Measurements from ENCODE around the gene CTU2.

CTU2 gene

DNA sequence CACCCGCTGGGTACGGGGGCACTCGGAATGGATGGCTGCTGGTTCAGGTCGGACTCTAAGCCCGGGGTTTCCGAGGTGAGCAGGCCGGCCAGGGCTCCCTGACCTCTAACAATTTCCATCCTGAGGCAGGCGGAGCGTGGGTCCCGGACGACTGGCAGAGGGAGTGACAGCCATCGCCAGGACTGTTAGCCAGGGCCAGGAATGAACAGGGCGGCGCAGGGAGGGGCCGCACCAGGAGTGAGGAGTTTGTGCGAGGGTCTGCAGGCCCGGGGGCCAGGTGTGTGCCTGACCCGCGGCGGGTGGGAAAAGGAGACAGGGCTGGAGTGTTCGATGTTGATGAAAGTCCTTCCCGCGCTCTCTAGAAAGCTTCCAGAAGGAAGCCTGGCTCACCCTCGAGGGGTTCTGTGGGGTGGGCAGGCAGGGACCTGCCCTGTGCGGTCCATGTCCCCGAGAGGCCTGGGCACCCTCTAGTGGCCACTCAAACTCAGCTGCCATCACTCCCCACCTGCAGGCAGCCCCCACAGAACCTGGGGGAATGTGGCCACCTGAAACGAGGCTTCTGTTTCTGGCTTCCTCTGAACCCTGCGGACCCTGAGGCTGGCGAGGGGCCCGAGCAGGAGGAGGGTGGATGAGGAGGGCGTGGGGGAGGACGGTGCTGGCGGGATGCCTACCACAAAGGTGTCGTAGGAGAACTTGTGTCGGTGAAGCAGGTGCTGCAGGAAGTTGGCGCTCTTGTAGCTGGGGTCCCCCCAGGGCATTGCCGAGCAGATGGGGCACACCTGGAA is 8.3 kb upstream of the CTU2 start:
- Histone ChIP-seq H3K9ac (ENCODE audit: low read depth, low read length) (no peak overlapping the region), H3K4me1 (ENCODE audit: insufficient read depth, low read length) (no peaks in the 10 kb centered on the region), H3K36me3 (ENCODE audit: insufficient read depth, low read length) (no peaks in the 10 kb centered on the region; the same call in 1 of the 2 replicates), H3K9me3 (ENCODE audit: control insufficient read depth, insufficient read depth, low read length) (no peaks in the 10 kb centered on the region)

- H3K4me1 ChIP-seq (ENCODE audit: insufficient read depth, low read length), result no peaks in the 10 kb centered on the region
- no peaks in the 10 kb centered on the region for H3K9me3 ChIP-seq (ENCODE audit: control insufficient read depth, insufficient read depth, low read length)
- no peaks in the 10 kb centered on the region; the same call in 1 of the 2 replicates for H3K36me3 ChIP-seq (ENCODE audit: insufficient read depth, low read length)
- no peak overlapping the region for H3K9ac ChIP-seq (ENCODE audit: low read depth, low read length)
Observed at GRCh38 chr16:88698646-88699045, 7.7 kb upstream of the CTU2 start.

GRCh38 chr16:88699180-88699579 is 7.1 kb upstream of the CTU2 start:
- H3K36me3 ChIP-seq (ENCODE audit: insufficient read depth, low read length), result no peaks in the 10 kb centered on the region; the same call in 1 of the 2 replicates
- no peaks in the 10 kb centered on the region for H3K4me1 ChIP-seq (ENCODE audit: insufficient read depth, low read length)
- no peak overlapping the region for H3K9ac ChIP-seq (ENCODE audit: low read depth, low read length)
- no peaks in the 10 kb centered on the region for H3K9me3 ChIP-seq (ENCODE audit: control insufficient read depth, insufficient read depth, low read length)

GRCh38 chr16:88700322-88700635 is 6.0 kb upstream of the CTU2 start:
- H3K9ac ChIP-seq (ENCODE audit: low read depth, low read length), result no peak overlapping the region
- no peaks in the 10 kb centered on the region; the same call in 1 of the 2 replicates for H3K36me3 ChIP-seq (ENCODE audit: insufficient read depth, low read length)
- H3K9me3 ChIP-seq (ENCODE audit: control insufficient read depth, insufficient read depth, low read length), result no peaks in the 10 kb centered on the region
- no peaks in the 10 kb centered on the region for H3K4me1 ChIP-seq (ENCODE audit: insufficient read depth, low read length)

- Histone ChIP-seq H3K36me3 (ENCODE audit: insufficient read depth, low read length) (no peaks in the 10 kb centered on the region; the same call in 1 of the 2 replicates), H3K9ac (ENCODE audit: low read depth, low read length) (no peak overlapping the region), H3K9me3 (ENCODE audit: control insufficient read depth, insufficient read depth, low read length) (no peaks in the 10 kb centered on the region), H3K4me1 (ENCODE audit: insufficient read depth, low read length) (no peaks in the 10 kb centered on the region)
Observed at GRCh38 chr16:88700636-88701482, 5.4 kb upstream of the CTU2 start.

DNA sequence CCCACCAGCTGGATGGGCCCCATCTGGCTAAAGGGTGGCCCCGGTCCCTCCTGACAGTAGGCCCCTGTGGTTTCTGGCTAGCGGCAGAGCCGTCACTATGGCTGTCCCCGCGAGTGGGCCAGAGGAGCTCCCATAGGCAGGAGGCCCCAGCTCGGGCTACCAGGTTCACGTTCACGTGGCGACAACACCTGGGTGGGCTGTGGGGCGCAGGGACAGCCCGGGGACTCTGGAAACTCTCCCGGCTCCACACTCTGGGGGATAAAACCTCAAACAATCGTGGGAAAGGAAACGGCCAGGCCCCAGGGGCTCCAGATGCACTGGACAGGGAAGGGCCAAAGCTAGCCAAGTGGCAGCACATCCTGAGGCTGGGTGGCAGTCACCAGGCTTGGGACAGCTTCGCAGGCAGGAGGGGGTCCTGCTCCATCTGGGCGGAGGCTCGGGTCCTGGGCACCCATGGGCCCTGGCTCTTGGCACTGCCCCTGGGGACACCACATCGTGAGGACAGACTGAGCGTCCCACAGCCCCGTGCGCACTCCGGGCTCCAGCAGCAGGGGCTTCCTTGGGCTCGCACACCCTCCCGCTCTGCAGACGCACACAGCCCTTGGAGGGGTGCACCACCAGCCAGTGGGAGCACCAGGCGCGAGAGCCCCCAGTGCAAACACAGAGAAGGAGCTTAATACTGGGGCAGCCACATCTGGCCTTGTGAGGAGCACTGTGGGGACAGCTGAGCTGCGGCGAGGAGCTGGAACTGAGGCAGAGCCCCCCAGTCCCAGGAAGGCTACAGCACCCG is 4.5 kb upstream of the CTU2 start:
- Histone ChIP-seq H3K9me3 (ENCODE audit: control insufficient read depth, insufficient read depth, low read length) (no peaks in the 10 kb centered on the region), H3K4me1 (ENCODE audit: insufficient read depth, low read length) (no peaks in the 10 kb centered on the region), H3K36me3 (ENCODE audit: insufficient read depth, low read length) (no peaks in the 10 kb centered on the region; the same call in 1 of the 2 replicates), H3K9ac (ENCODE audit: low read depth, low read length) (no peak overlapping the region)

GRCh38 chr16:88702371-88703210 is 3.7 kb upstream of the CTU2 start:
- Histone ChIP-seq H3K36me3 (ENCODE audit: insufficient read depth, low read length) (no peaks in the 10 kb centered on the region; the same call in 1 of the 2 replicates), H3K9ac (ENCODE audit: low read depth, low read length) (no peak overlapping the region), H3K4me1 (ENCODE audit: insufficient read depth, low read length) (no peaks in the 10 kb centered on the region), H3K9me3 (ENCODE audit: control insufficient read depth, insufficient read depth, low read length) (no peaks in the 10 kb centered on the region)

DNA sequence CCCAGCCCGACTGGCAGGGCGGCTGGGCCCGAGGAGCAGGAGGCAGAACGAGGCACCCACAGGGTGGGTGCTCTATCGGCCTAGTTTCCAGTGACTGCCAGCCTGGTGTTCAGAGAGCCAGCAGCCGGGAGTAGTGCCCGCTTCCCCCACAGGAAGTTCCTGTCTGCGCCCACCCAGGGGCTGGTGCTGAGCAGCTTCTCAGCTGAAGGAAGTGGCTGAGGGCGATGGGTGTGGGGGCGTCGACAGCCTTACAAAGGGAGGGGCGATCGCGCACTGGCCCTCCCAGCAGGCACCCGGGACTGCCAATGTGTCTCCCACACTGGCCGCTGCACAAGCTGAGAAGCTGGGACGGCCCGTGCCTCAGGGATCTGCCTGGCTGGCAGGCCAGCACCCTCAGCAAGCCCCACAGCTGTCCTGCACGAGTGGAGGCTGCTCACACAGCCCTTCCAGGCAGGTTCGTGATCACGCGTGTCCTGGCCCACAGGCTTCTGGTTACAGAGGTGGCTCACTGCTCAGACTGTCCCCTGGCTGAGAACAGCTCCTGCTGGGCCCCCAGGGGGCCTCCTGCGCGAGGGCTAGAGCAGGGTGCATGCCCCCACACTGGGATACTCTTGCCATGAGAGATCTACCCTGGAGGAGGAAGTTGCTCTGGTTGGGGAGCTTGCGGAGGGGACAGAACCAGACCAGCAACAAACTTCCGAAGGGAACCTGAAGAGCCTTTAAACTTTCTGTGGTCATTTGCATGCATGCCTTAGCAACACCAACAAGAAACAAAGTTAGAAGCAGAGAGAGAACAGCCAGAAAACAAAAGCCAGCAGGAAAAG is 2.6 kb upstream of the CTU2 start:
- H3K4me1 ChIP-seq (ENCODE audit: insufficient read depth, low read length), result no peaks in the 10 kb centered on the region
- no peaks in the 10 kb centered on the region for H3K36me3 ChIP-seq (ENCODE audit: insufficient read depth, low read length)
- H3K9me3 ChIP-seq (ENCODE audit: control insufficient read depth, insufficient read depth, low read length), result no peaks in the 10 kb centered on the region
- H3K9ac ChIP-seq (ENCODE audit: low read depth, low read length), result no peak overlapping the region

DNA sequence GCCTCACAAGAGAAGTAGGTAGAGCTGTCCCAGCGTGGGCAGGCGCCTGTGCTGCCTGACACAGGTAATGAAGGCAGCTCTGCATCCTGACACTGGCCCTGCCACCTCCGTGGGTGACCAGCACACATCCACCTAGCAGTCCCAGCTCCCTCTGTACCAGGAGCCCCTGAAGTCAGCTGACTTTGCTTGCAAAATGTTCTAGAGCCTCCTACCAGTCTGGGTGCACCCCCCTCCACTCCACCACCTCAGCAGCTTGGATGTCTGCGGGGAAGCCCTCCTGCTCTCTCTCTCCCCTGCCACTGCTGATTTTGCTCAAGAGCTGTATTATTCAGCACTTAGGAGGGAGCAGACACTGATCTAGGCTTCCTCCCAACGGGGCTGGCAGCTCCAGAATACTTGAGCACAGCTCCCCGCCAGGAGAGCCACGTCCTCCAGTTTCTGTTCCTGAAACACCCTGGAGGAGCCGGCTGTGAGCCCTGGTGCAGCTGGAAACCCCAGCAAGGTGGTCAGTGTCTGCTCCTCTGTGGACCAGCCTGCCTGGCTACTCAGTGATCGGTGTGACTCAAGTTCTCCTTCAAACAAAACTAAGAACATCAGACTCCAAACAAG is 1.1 kb upstream of the CTU2 start:
- Histone ChIP-seq H3K36me3 (ENCODE audit: insufficient read depth, low read length) (no peaks in the 10 kb centered on the region), H3K9me3 (ENCODE audit: control insufficient read depth, insufficient read depth, low read length) (no peaks in the 10 kb centered on the region), H3K4me1 (ENCODE audit: insufficient read depth, low read length) (no peaks in the 10 kb centered on the region), H3K9ac (ENCODE audit: low read depth, low read length) (peak overlapping the region; percentile 92)

GRCh38 chr16:88705801-88706228 is 488 bp upstream of the CTU2 start:
- no peaks in the 10 kb centered on the region for H3K4me1 ChIP-seq (ENCODE audit: insufficient read depth, low read length)
- peak overlapping the region; percentile 92 for H3K9ac ChIP-seq (ENCODE audit: low read depth, low read length)
- no peaks in the 10 kb centered on the region for H3K36me3 ChIP-seq (ENCODE audit: insufficient read depth, low read length)
- H3K9me3 ChIP-seq (ENCODE audit: control insufficient read depth, insufficient read depth, low read length), result no peaks in the 10 kb centered on the region

GRCh38 chr16:88706965-88707826 is 893 bp downstream of the CTU2 start:
- no peaks in the 10 kb centered on the region for H3K4me1 ChIP-seq (ENCODE audit: insufficient read depth, low read length)

GRCh38 chr16:88710556-88710955 is 4.3 kb downstream of the CTU2 start:
- Histone ChIP-seq H3K9ac (ENCODE audit: low read depth, low read length) (no peak overlapping the region), H3K36me3 (ENCODE audit: insufficient read depth, low read length) (peaks cover 3% of the 10 kb centered on the region; the same call in 1 of the 2 replicates), H3K4me1 (ENCODE audit: insufficient read depth, low read length) (no peaks in the 10 kb centered on the region), H3K9me3 (ENCODE audit: control insufficient read depth, insufficient read depth, low read length) (no peaks in the 10 kb centered on the region)

More at GRCh38 chr16:88706965-88707826, 893 bp downstream of the CTU2 start:
- Histone ChIP-seq H3K9me3 (ENCODE audit: control insufficient read depth, insufficient read depth, low read length) (no peaks in the 10 kb centered on the region), H3K36me3 (ENCODE audit: insufficient read depth, low read length) (no peaks in the 10 kb centered on the region), H3K9ac (ENCODE audit: low read depth, low read length) (peak overlapping the region; percentile 92)

Measured in ES-I3 (cell line).